D721Med (cell line): ENCODE data around the gene AARS2.
A peak's percentile ranks its signal among the peaks of the same experiment; 100 is the strongest.

Experiments used
- DNase-seq: peaks from one replicate; pipeline ENCODE4 v3.0.0; 2011; ENCODE audit warnings: low spot score; ENCODE audit not compliant: insufficient read length
- FAIRE-seq: peaks from 2 replicates; lab custom pipeline; 2011; peaks lifted over from hg19 to GRCh38; lab: Jason Lieb, UNC
- CTCF ChIP-seq: IDR thresholded peaks from 2 replicates; pipeline ENCODE4 v1.5.1; 2012; ENCODE audit warnings: mild to moderate bottlenecking, control low read depth; ENCODE audit not compliant: insufficient read depth; ENCODE audit errors: missing control alignments

Gene AARS2

GRCh38 chr6:44260451-44261297 lies 52.5 kb downstream of the AARS2 start:
- TF ChIP-seq CTCF: no peak
- no peak for FAIRE-seq
- no peak for DNase-seq

- TF ChIP-seq CTCF: no peak
- no peak for FAIRE-seq
Measured at GRCh38 chr6:44260011-44260410, 53.1 kb downstream of the AARS2 start.

GRCh38 chr6:44258921-44259320 lies 54.2 kb downstream of the AARS2 start:
- no peak for FAIRE-seq
- no peak for DNase-seq
- TF ChIP-seq CTCF: no peak

More at GRCh38 chr6:44260011-44260410, 53.1 kb downstream of the AARS2 start:
- no peak for DNase-seq

- FAIRE-seq (no peak), DNase-seq (no peak)
- no peak for TF ChIP-seq CTCF
Measured at GRCh38 chr6:44258325-44258863, 54.8 kb downstream of the AARS2 start.

- no peak for TF ChIP-seq CTCF
- DNase-seq (no peak), FAIRE-seq (no peak)
Measured at GRCh38 chr6:44257753-44258324, 55.3 kb downstream of the AARS2 start.

GRCh38 chr6:44257025-44257752 lies 56.0 kb downstream of the AARS2 start, which contains the start of gene SLC35B2:
SLC35B2 (minus strand) TSS chr6:44257528; CDS start chr6:44257410, 118 bp downstream.
- no peak for FAIRE-seq
- peak; percentile 63 for TF ChIP-seq CTCF
- peak; percentile 88 for DNase-seq
